Naive B cell (primary cell): ENCODE data around the gene OMA1. TPM values are rescaled to one million over a fixed set of nuclear protein-coding genes. Genes with fewer than 3 reads are reported as not detected.
"Not testable (repeated sequence)": the region's sequence is repeated elsewhere in the genome, so short reads cannot be mapped to it uniquely, and the experiment has no call there.

Experiments used
- ATAC-seq, 2 donors: fragments of 150-1000 bp; cut with Tn5 transposase; 2 replicates each; pipeline ENCODE4 v1.10.0; 2021; ENCODE audit warnings: low read depth in 2 of 2, mild to moderate bottlenecking in 2 of 2, moderate library complexity in 2 of 2
- DNase-seq: peaks from one replicate; pipeline ENCODE4 v3.0.0; 2022
- H3K27ac Mint-ChIP-seq, 6 donors: one replicate each; pipeline ENCODE4 v1.8.0; 2020 to 2022; ENCODE audit warnings: mild to moderate bottlenecking in 6 of 6, mixed read lengths in 6 of 6, moderate library complexity in 5 of 6, inconsistent platforms in 2 of 6
- H3K27me3 Mint-ChIP-seq, 3 donors: one replicate each; pipeline ENCODE4 v1.8.0; 2021 to 2022; ENCODE audit warnings: mixed read lengths in 3 of 3, mild to moderate bottlenecking in 1 of 3
- H3K36me3 Mint-ChIP-seq, 2 donors: one replicate each; pipeline ENCODE4 v1.8.0; 2020 to 2022; ENCODE audit warnings: mixed read lengths in 2 of 2, inconsistent platforms in 1 of 2, mild to moderate bottlenecking in 1 of 2
- H3K4me1 Mint-ChIP-seq, 3 donors: one replicate each; pipeline ENCODE4 v1.8.0; 2020 to 2022; ENCODE audit warnings: mixed read lengths in 3 of 3, inconsistent platforms in 1 of 3, mild to moderate bottlenecking in 1 of 3, moderate library complexity in 1 of 3
- H3K4me3 Mint-ChIP-seq, 8 donors: one replicate each; pipeline ENCODE4 v1.8.0; 2020 to 2022; ENCODE audit warnings: mild to moderate bottlenecking in 8 of 8, mixed read lengths in 8 of 8, moderate library complexity in 8 of 8, inconsistent platforms in 2 of 8
- H3K9me3 Mint-ChIP-seq, 7 donors: one replicate each; pipeline ENCODE4 v1.8.0; 2020 to 2022; ENCODE audit warnings: mixed read lengths in 7 of 7, mild to moderate bottlenecking in 5 of 7, inconsistent platforms in 2 of 7, moderate library complexity in 1 of 7
- polyA plus RNA-seq, 6 donors: library from polyadenylated mRNA; unstranded; fragments of 300-500 nt; fragmentation: Illumina TruSeq; gene quantifications; one replicate each; pipeline ENCODE4 v1.2.3, GENCODE V29; 2021; ENCODE audit warnings: low read depth in 6 of 6

OMA1 gene
- polyA plus RNA-seq, 6 donors from 2014 or later, result 30.9 to 54.7 (median 47.0) TPM

- Mint-ChIP-seq H3K27ac (no peak overlapping the region), H3K4me3 (no peak overlapping the region), H3K9me3 (peaks cover 0 to 4% (median 0%) of the 10 kb centered on the region in 7 donors), H3K27me3 (peaks cover 45 to 71% (median 62%) of the 10 kb centered on the region in 3 donors), H3K36me3 (no peaks in the 10 kb centered on the region), H3K4me1 (peaks cover 3% of the 10 kb centered on the region in 3 donors)
- ATAC-seq (no peak), DNase-seq (no peak)
Observed at GRCh38 chr1:58570817-58571216, 24.3 kb upstream of the OMA1 start.

DNA sequence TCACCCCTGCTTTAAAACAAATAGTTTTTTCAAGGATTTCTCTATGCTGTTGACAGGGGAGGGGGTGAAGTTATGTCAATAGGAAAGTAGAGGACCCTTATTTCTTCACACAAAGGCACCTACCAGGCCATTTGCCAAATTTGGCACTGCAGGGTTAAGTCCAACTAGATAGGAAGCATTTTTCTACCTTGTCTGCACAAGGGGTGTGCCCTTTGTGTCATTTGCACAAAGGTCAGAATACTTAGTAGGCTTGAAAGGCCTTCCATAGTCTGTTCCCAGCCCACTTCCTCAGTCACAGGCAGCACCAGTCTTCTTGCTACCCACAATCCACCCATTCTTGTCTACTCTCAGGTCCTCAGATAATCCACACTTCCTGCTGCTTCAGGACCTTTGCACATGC lies 23.6 kb upstream of the OMA1 start:
- Mint-ChIP-seq H3K4me1 (no peaks in the 10 kb centered on the region), H3K27ac (no peak overlapping the region), H3K36me3 (no peaks in the 10 kb centered on the region), H3K9me3 (peaks cover 0 to 4% (median 0%) of the 10 kb centered on the region in 7 donors), H3K27me3 (peaks cover 40 to 66% (median 55%) of the 10 kb centered on the region in 3 donors), H3K4me3 (no peak overlapping the region)
- ATAC-seq (no peak), DNase-seq (no peak)

GRCh38 chr1:58568911-58569310 lies 22.4 kb upstream of the OMA1 start:
- H3K4me1 Mint-ChIP-seq, result no peaks in the 10 kb centered on the region
- H3K9me3 Mint-ChIP-seq, result peaks cover 0 to 7% (median 0%) of the 10 kb centered on the region in 7 donors
- no peak for DNase-seq
- H3K27ac Mint-ChIP-seq, result no peak overlapping the region
- peaks cover 36 to 63% (median 53%) of the 10 kb centered on the region in 3 donors for H3K27me3 Mint-ChIP-seq
- no peak for ATAC-seq
- H3K4me3 Mint-ChIP-seq, result no peak overlapping the region
- no peaks in the 10 kb centered on the region for H3K36me3 Mint-ChIP-seq

GRCh38 chr1:58568271-58568860 lies 21.8 kb upstream of the OMA1 start:
- Mint-ChIP-seq H3K4me1 (no peaks in the 10 kb centered on the region), H3K9me3 (peaks cover 0 to 10% (median 1%) of the 10 kb centered on the region in 7 donors), H3K36me3 (no peaks in the 10 kb centered on the region), H3K27ac (no peak overlapping the region), H3K4me3 (no peak overlapping the region), H3K27me3 (peaks cover 30 to 58% (median 48%) of the 10 kb centered on the region in 3 donors)
- DNase-seq, result no peak
- ATAC-seq, result no peak

DNA sequence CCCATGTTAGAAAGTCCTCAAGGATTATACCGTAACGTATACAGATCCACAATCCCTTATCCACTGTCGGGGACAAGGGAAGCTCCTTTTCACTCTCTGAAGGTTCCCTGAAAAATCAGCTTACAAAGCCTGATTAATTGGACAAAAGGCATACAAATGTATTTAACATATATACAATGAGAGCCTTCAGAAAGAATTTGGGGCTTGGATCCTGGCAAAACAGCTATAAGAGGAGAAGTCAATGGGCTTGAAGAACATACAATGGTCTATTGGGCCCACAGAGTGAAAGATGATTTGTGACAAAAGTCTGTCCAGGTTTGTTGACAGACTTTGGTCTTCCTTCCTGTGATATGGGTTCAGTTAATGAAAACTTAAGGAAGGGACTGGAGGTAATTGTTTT lies 19.8 kb upstream of the OMA1 start:
- Mint-ChIP-seq H3K36me3 (no peaks in the 10 kb centered on the region), H3K9me3 (peaks cover 0 to 15% (median 2%) of the 10 kb centered on the region in 7 donors), H3K27ac (no peak overlapping the region), H3K27me3 (peaks cover 17 to 57% (median 37%) of the 10 kb centered on the region in 3 donors), H3K4me1 (no peaks in the 10 kb centered on the region), H3K4me3 (no peak overlapping the region)
- DNase-seq (no peak), ATAC-seq (no peak)

DNA sequence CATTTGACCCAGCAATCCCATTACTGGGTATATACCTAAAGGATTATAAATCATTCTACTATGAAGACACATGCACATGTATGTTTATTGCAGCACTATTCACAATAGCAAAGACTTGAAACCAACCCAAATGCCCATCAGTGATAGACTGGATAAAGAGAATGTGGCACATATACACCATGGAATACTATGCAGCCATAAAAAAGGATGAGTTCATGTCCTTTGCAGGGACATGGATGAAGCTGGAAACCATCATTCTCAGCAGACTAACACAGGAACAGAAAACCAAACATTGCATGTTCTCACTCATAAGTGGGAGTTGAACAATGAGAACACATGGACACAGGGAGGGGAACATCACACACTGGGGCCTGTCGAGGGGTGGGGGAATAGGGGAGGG lies 17.2 kb upstream of the OMA1 start:
- H3K4me1 Mint-ChIP-seq, H3K36me3 Mint-ChIP-seq, H3K27ac Mint-ChIP-seq, H3K4me3 Mint-ChIP-seq, ATAC-seq, DNase-seq: not testable (repeated sequence)
- H3K27me3 Mint-ChIP-seq, result peaks cover 15 to 46% (median 16%) of the 10 kb centered on the region in 3 donors
- peaks cover 0 to 20% (median 14%) of the 10 kb centered on the region in 7 donors for H3K9me3 Mint-ChIP-seq

- Mint-ChIP-seq H3K9me3 (peaks cover 0 to 20% (median 16%) of the 10 kb centered on the region in 7 donors), H3K27me3 (peaks cover 18 to 48% (median 29%) of the 10 kb centered on the region in 3 donors), H3K4me3 (no peak overlapping the region), H3K27ac (no peak overlapping the region), H3K36me3 (no peaks in the 10 kb centered on the region), H3K4me1 (no peaks in the 10 kb centered on the region)
- DNase-seq (no peak), ATAC-seq (no peak)
Observed at GRCh38 chr1:58561633-58562032, 15.1 kb upstream of the OMA1 start.

DNA sequence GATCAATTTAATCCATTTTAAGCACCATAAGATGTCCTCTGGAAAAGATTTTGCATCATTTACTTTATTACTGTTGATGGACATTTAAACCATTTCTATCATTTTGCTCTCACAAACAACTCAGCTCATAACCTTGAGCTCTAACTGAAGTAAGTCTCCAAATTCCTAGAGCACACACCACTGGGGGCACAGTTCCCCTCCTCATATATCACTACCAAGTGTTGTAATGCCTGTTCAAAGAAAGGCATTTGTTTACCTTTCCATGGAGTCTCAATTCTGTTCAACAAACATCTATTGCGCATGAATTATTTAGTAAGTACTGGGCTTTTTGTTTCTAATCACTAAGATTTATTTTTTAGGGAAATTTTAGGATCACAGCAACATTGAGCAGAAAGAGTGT lies 8.9 kb upstream of the OMA1 start:
- Mint-ChIP-seq H3K27me3 (peaks cover 20 to 41% (median 34%) of the 10 kb centered on the region in 3 donors), H3K4me1 (no peaks in the 10 kb centered on the region), H3K36me3 (no peaks in the 10 kb centered on the region), H3K27ac (no peak overlapping the region), H3K9me3 (peaks cover 0 to 10% (median 6%) of the 10 kb centered on the region in 7 donors), H3K4me3 (no peak overlapping the region)
- DNase-seq (no peak), ATAC-seq (no peak)

DNA sequence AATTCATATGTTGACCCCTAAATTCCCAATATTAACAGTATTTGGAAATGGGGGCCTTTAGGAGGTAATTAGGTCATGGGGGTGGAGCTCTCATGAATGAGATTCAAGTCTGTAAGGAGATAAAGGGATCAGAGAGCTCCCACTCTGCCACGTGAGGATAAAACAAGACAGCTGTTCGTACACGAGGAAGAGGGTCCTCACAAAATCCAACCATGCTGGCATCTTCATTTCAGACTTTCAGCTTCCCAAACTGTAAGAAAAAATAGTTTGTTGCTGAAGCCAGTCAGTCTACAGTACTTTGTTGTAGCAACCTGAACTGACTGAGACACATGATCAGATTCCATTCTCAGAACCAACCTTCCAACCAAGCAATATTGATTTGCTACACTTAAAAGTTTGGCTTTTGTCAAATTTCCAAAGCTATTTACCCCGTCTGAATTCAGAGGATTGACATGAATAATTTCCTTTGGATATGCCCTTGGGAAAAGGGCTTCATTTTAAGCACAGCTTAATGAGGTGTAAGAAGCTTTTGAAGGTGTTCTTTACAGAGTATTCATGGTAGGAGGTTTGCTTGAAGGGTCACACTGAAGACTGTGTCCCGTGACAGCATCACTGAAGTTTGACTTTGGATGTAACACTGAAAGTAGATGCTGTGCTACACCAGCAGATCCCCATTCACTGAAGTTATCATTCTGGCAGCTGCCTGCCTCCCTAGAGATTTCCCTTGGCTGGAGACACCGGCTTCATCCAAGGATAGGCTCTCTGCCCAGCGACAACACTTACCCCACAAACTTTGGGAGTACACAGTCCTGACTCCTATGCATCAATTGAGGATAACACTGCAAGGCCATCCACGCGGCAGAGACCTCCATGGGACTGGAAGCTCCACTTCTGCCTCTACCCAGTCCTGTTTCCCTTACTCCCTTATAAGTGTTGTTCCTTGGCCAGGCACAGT lies 4.9 kb upstream of the OMA1 start:
- Mint-ChIP-seq H3K27ac (no peak overlapping the region), H3K27me3 (peaks cover 15 to 37% (median 20%) of the 10 kb centered on the region in 3 donors), H3K4me1 (peaks cover 0 to 6% (median 6%) of the 10 kb centered on the region in 3 donors), H3K4me3 (no peak overlapping the region), H3K9me3 (no peaks in the 10 kb centered on the region), H3K36me3 (no peaks in the 10 kb centered on the region)
- no peak for DNase-seq
- ATAC-seq, result no peak

DNA sequence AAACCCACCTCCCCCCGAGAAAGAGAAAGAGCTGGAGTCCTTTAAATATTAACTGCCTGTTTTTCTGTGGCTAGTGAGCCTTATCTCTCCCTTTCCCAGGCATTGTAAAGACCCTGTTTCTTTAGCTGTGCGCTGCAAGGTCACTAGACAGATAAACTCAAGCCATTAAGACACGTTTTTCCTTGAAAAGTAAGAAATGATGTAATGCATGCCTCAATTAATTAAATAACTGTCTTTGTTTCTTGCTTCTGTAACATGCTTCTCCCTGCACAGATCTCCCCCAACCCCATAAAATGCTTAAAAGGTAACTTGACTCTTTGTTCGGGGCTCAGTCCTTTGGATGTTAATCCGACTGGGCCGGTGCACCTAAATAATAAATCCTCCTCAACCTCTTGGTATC lies 2.8 kb upstream of the OMA1 start:
- H3K9me3 Mint-ChIP-seq, DNase-seq, H3K4me3 Mint-ChIP-seq, ATAC-seq, H3K27ac Mint-ChIP-seq, H3K36me3 Mint-ChIP-seq: not testable (repeated sequence)
- Mint-ChIP-seq H3K27me3 (peaks cover 8 to 27% (median 13%) of the 10 kb centered on the region in 3 donors), H3K4me1 (peaks cover 12 to 24% (median 23%) of the 10 kb centered on the region in 3 donors)

DNA sequence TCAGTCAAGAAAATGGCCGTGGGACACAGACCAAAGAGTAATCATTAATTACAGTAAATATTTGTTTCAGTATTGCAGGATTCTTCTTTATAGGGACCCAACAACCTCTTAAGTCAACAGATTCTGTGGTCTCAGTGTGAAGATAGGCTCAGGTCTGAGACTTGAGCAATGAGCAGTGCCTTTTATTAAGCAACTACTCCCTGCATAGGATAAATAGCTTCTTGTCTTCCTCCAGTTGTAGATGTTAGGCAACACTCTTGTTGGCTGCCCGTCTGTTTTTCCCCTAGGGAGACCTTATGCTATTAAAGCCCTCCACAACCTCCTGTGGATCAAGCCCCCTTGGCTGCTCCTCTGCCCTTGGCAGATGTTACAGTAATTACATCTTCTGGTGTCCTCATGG lies 1.8 kb upstream of the OMA1 start:
- ATAC-seq, result no peak
- peaks cover 8 to 24% (median 12%) of the 10 kb centered on the region in 3 donors for H3K27me3 Mint-ChIP-seq
- no peaks in the 10 kb centered on the region for H3K36me3 Mint-ChIP-seq
- no peak for DNase-seq
- no peaks in the 10 kb centered on the region for H3K9me3 Mint-ChIP-seq
- H3K4me3 Mint-ChIP-seq, result peak overlapping the region in 1 of 8 donors; percentile 42
- no peak overlapping the region for H3K27ac Mint-ChIP-seq
- H3K4me1 Mint-ChIP-seq, result peaks cover 12 to 28% (median 26%) of the 10 kb centered on the region in 3 donors

GRCh38 chr1:58545591-58546519 lies 671 bp downstream of the OMA1 start:
- Mint-ChIP-seq H3K4me3 (peak overlapping the region; percentile 90 to 98 (median 96)), H3K36me3 (no peaks in the 10 kb centered on the region), H3K9me3 (no peaks in the 10 kb centered on the region), H3K4me1 (peaks cover 12 to 32% (median 31%) of the 10 kb centered on the region in 3 donors), H3K27ac (peak overlapping the region; percentile 93 to 100 (median 99)), H3K27me3 (peaks cover 0 to 21% (median 7%) of the 10 kb centered on the region in 3 donors)
- ATAC-seq (peak; percentile 77 to 78), DNase-seq (peak; percentile 76)

- DNase-seq, result no peak
- no peaks in the 10 kb centered on the region for H3K36me3 Mint-ChIP-seq
- no peaks in the 10 kb centered on the region for H3K9me3 Mint-ChIP-seq
- H3K27ac Mint-ChIP-seq, result peak overlapping the region in 2 of 6 donors; percentile 12 to 72
- no peak for ATAC-seq
- peak overlapping the region in 1 of 8 donors; percentile 45 for H3K4me3 Mint-ChIP-seq
- peaks cover 12 to 36% (median 32%) of the 10 kb centered on the region in 3 donors for H3K4me1 Mint-ChIP-seq
- no peaks in the 10 kb centered on the region for H3K27me3 Mint-ChIP-seq
Observed at GRCh38 chr1:58543260-58543659, 3.3 kb downstream of the OMA1 start.
